ES-I3 (cell line): ENCODE measurements around the gene CLBA1.

Experiments used
- H3K36me3 ChIP-seq: 2 replicates; pipeline ENCODE4 v1.6.1; 2013; ENCODE audit warnings: mild to moderate bottlenecking, low read length, control low read depth, moderate library complexity; ENCODE audit not compliant: insufficient read depth
- H3K4me1 ChIP-seq: 2 replicates; pipeline ENCODE4 v1.6.1; 2013; ENCODE audit warnings: mild to moderate bottlenecking, control low read depth, low read length; ENCODE audit not compliant: insufficient read depth
- H3K9ac ChIP-seq: 2 replicates; pipeline ENCODE4 v1.6.1; 2013; ENCODE audit warnings: low read depth, mild to moderate bottlenecking, low read length, moderate library complexity
- H3K9me3 ChIP-seq: 2 replicates; pipeline ENCODE4 v1.6.1; 2013; ENCODE audit warnings: mild to moderate bottlenecking, low read length, moderate library complexity; ENCODE audit not compliant: control insufficient read depth, insufficient read depth

Gene CLBA1

GRCh38 chr14:104978746-104979691 is 6.6 kb upstream of the CLBA1 start:
- no peaks in the 10 kb centered on the region for H3K36me3 ChIP-seq
- peak overlapping the region; percentile 54; the same call in 1 of the 2 replicates for H3K9ac ChIP-seq
- H3K4me1 ChIP-seq, result peaks cover 12% of the 10 kb centered on the region; the same call in 1 of the 2 replicates
- H3K9me3 ChIP-seq, result no peaks in the 10 kb centered on the region

- no peaks in the 10 kb centered on the region for H3K36me3 ChIP-seq
- H3K4me1 ChIP-seq, result peaks cover 9% of the 10 kb centered on the region; the same call in 1 of the 2 replicates
- no peaks in the 10 kb centered on the region for H3K9me3 ChIP-seq
- H3K9ac ChIP-seq, result no peak overlapping the region
Measured at GRCh38 chr14:104979758-104980610, 5.6 kb upstream of the CLBA1 start.

- Histone ChIP-seq H3K9me3 (no peaks in the 10 kb centered on the region), H3K4me1 (peaks cover 9% of the 10 kb centered on the region; the same call in 1 of the 2 replicates), H3K9ac (no peak overlapping the region), H3K36me3 (no peaks in the 10 kb centered on the region)
Measured at GRCh38 chr14:104980611-104981531, 4.7 kb upstream of the CLBA1 start.

- Histone ChIP-seq H3K36me3 (no peaks in the 10 kb centered on the region), H3K9me3 (no peaks in the 10 kb centered on the region), H3K4me1 (peaks cover 4% of the 10 kb centered on the region; the same call in 1 of the 2 replicates), H3K9ac (no peak overlapping the region)
Measured at GRCh38 chr14:104981699-104982541, 3.7 kb upstream of the CLBA1 start.

GRCh38 chr14:104982548-104983230 is 2.9 kb upstream of the CLBA1 start:
- Histone ChIP-seq H3K9ac (no peak overlapping the region), H3K4me1 (peaks cover 4% of the 10 kb centered on the region; the same call in 1 of the 2 replicates), H3K36me3 (no peaks in the 10 kb centered on the region), H3K9me3 (no peaks in the 10 kb centered on the region)

- Histone ChIP-seq H3K4me1 (peaks cover 4% of the 10 kb centered on the region; the same call in 1 of the 2 replicates), H3K36me3 (no peaks in the 10 kb centered on the region), H3K9ac (no peak overlapping the region), H3K9me3 (no peaks in the 10 kb centered on the region)
Measured at GRCh38 chr14:104983231-104983721, 2.3 kb upstream of the CLBA1 start.

GRCh38 chr14:104984056-104984894 is 1.3 kb upstream of the CLBA1 start:
- H3K9ac ChIP-seq, result no peak overlapping the region
- H3K4me1 ChIP-seq, result no peaks in the 10 kb centered on the region
- no peaks in the 10 kb centered on the region for H3K9me3 ChIP-seq
- no peaks in the 10 kb centered on the region for H3K36me3 ChIP-seq

- H3K4me1 ChIP-seq, result no peaks in the 10 kb centered on the region
- H3K9me3 ChIP-seq, result no peaks in the 10 kb centered on the region
- H3K36me3 ChIP-seq, result no peaks in the 10 kb centered on the region
- peak overlapping the region; percentile 77; the same call in 1 of the 2 replicates for H3K9ac ChIP-seq
Measured at GRCh38 chr14:104986487-104987164, 1.0 kb downstream of the CLBA1 start.

GRCh38 chr14:104989236-104989950 is 3.8 kb downstream of the CLBA1 start:
- H3K4me1 ChIP-seq, result no peaks in the 10 kb centered on the region
- no peaks in the 10 kb centered on the region; the same call in 1 of the 2 replicates for H3K36me3 ChIP-seq
- no peaks in the 10 kb centered on the region for H3K9me3 ChIP-seq
- no peak overlapping the region for H3K9ac ChIP-seq

GRCh38 chr14:104989951-104990303 is 4.3 kb downstream of the CLBA1 start:
- H3K9ac ChIP-seq, result no peak overlapping the region
- no peaks in the 10 kb centered on the region for H3K9me3 ChIP-seq
- H3K36me3 ChIP-seq, result no peaks in the 10 kb centered on the region; the same call in 1 of the 2 replicates
- H3K4me1 ChIP-seq, result no peaks in the 10 kb centered on the region

- Histone ChIP-seq H3K9ac (no peak overlapping the region), H3K36me3 (no peaks in the 10 kb centered on the region; the same call in 1 of the 2 replicates)
Measured at GRCh38 chr14:104991896-104992230, 6.3 kb downstream of the CLBA1 start.

More at GRCh38 chr14:104991896-104992230, 6.3 kb downstream of the CLBA1 start:
- Histone ChIP-seq H3K9me3 (no peaks in the 10 kb centered on the region), H3K4me1 (no peaks in the 10 kb centered on the region)
